Stimulated activated CD4-positive, alpha-beta T cell treated with anti-CD3 and anti-CD28 coated beads, Interleukin-1b, Interleukin-23, amount 100 ng/mL, for 4 hours (primary cell): ENCODE results near the gene CYP2W1.
A peak's percentile ranks its signal among the peaks of the same experiment; 100 is the strongest.
"Not testable (repeated sequence)": the region's sequence is repeated elsewhere in the genome, so short reads cannot be mapped to it uniquely, and the experiment has no call there.

Experiments
- DNase-seq, 2 donors: peaks; one replicate each; pipeline ENCODE4 v3.0.0-alpha.2; 2020; ENCODE audit warnings: low read depth in 2 of 2

The CYP2W1 gene

GRCh38 chr7:951881-952547 lies 31.0 kb upstream of the CYP2W1 start:
- DNase-seq: no peak

GRCh38 chr7:952548-953441 lies 30.2 kb upstream of the CYP2W1 start:
- no peak for DNase-seq

- DNase-seq: peak in 1 of 2 donors; percentile 17
Observed at GRCh38 chr7:953547-954327, 29.2 kb upstream of the CYP2W1 start.

DNA sequence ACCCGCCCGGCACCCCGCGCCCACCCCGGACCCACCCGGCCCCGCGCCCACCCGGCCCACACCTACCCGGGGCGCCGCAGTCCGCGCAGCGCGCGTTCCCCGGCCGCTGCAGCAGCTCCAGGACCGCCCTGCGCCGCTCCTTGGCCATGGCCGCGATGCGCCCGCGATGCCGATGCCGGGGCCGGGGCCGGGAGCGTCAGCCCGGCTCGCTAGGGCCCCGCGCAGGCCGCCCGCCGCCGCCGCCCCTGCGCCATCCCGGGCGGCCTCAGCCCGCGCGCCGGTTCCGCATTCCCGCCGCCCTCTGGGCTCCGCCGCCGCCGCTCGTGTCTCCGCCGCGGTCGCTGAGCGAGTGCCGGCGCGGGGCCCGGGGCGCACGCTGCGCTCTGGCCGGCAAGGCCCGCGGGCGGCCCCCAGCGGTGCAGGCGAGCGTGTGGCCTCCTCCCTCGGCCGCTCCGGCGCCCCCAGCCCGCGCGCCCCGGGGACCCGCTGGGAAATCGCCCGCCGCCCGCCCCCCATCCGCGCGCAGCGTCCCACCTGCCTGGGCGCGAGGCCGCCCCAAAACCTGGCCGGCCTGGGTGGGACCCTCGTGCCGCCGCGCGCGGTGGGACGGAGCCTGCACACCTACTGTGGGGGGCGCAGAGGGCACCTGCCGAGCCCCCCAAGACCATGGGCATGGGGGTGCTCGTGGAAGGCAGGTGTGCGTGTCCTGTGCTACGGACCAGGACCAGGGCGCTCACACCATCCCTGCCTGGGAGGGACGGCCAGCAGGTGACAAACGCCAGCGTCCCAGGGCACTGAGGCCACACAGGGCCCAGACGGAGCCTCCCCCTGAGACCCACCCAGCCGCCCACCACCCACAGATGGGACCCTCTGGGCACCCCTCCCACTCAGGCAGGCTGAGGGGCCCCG lies 28.4 kb upstream of the CYP2W1 start, which contains the start of gene ADAP1:
TSS of gene ADAP1 (minus strand) at position 351 of the 909 bp plus-strand sequence. CDS start at position 148, 203 bp downstream.
- DNase-seq: peak; percentile 27 to 65

- no peak for DNase-seq
Observed at GRCh38 chr7:956031-956430, 26.9 kb upstream of the CYP2W1 start.

GRCh38 chr7:957418-958220 lies 25.4 kb upstream of the CYP2W1 start:
- no peak for DNase-seq

GRCh38 chr7:958221-959200 lies 24.5 kb upstream of the CYP2W1 start:
- DNase-seq: no peak

DNA sequence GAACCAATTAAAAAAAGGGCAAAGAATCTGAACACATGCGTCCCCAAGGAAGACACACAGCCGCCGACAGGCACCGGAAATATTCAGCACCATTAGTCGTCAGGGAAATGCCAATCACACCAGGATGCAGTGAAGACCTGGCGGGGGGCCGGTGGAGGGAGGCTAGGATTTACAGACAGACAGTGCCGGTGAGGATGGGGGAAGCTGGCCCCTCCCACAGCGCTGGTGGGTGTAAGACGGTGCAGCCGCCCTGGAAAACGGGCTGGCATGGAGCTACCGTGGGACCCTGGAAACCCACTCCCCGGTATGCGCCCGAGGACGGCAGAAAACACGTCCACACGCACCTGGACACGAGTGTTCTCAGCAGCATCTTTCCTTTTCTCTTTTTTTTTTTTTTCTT lies 23.7 kb upstream of the CYP2W1 start:
- DNase-seq: no peak

DNA sequence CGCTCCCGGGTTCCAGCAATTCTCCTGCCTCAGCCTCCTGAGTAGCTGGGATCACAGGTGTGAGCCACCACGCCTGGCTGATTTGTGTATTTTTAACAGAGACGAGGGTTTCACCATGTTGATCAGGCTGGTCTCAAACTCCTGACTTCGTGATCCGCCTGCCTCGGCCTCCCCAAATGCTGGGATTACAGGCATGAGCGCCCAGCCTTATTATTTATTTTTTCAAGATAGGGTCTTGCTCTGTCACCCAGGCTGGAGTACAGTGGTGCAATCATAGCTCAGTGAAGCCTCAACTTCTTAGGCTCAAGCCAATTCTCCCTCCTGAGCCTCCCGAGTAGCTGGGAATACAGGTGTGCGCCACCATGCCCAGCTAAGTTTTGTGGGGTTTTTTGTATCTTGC lies 23.2 kb upstream of the CYP2W1 start:
- not testable (repeated sequence) for DNase-seq

DNA sequence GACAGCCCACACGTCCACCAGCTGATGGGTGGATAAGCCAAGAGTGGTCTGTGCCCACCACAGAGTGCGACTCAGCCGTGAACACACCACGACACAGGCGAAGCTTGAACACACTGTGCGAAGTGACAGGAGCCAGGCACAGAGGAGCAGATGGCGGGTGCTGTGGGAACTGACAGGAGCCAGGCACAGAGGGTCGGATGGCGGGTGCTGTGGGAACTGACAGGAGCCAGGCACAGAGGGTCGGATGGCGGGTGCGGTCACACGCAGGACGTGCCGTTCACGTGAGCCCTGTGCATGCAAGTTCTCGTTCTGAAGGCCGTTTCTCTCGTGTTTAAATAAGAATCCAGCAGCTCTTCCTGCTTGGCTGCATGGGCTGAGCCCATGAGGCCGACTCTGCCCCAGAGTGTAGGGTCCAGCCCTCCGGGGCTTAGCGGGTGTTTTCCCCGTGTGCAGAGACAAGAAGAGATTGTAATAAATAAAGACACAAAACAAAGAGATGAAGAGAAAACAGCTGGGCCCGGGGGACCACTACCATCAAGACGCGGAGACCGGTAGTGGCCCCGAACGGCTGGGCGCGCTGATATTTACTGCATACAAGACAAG lies 22.6 kb upstream of the CYP2W1 start:
- no peak for DNase-seq

GRCh38 chr7:960972-961371 lies 22.0 kb upstream of the CYP2W1 start:
- DNase-seq: not testable (repeated sequence)

- no peak for DNase-seq
Observed at GRCh38 chr7:961546-962400, 21.2 kb upstream of the CYP2W1 start.

GRCh38 chr7:962401-963081 lies 20.4 kb upstream of the CYP2W1 start:
- DNase-seq: no peak

GRCh38 chr7:963236-964078 lies 19.5 kb upstream of the CYP2W1 start:
- no peak for DNase-seq

DNA sequence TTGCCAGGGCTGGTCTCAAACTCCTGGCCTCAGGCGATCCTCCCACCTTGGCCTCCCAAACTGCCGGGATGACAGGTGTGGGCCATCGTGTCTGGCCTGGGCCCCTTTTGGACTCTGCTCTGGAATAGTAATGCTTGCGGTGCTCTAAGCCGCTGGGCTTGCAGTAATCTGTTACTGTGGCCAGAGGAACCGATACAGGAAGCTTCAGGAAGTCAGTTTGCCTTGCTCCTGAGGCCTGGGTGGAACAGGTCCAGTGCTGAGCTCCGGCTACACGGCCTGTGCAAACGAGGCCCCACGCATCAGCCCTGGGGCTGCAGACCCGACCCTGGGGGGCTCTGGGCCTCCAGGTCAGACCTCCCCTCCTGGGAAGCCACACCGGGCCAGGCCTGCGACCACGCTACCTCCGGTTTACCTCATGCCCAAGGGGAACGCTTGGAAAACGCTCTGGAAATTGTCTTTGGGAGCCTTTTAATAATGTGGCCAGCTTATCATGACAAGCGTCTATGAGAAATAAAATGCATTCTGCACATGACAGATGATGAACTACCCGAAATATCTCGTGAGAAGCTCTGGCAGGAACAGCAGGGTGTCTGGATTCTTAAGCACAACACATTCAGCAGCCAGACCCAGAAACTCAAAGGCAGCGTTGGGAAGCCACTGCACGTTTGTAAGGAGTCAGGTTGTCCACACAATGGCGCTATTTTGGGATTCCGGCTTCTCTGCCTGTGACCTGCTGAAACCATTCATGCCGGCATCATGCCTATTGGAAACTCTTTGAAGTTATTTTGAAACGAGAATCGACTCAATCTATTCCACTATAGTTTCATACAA lies 18.4 kb upstream of the CYP2W1 start:
- DNase-seq: no peak
